ENCODE results near the gene PREX1.

PREX1 gene

DNA sequence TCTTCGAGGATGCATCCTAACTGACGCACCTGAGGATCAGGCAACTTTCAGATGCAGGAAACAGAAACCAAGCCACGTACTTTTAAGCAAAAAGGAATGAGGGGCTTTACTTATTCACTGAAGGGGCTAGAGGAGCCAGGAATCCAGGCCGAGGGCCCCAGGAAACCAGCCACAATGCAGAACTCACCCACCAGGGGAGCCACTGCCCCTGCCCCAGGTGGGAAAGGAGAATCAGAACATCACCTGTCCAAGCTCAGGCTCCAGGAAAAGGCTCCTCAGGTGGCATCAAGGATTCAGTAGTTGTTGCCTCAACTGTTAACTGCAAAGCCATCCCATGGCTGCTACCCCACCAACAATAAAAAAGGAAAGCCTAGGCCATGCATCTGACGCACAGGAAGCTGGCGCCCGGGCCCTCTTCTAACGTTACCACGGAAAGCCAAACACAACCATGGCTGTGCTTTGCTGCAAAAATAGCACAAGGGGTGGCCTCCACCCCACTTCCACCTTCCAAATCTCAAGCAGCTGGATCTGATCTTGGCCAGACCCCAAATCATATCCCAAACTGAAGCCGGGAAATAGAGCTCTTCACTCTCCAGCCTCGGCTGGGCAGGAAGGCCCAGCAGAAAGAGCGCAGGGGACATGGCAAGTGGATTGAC is 121.0 kb downstream of the PREX1 start:
- ChIA-PET CTCF (interaction anchor here (0.6 kb wide), 1 partner anchor 198 kb away, joined by 4 read pairs; no protein-coding TSS in a partner anchor), POLR2A (ENCODE audit: low non-redundant PET) (no interaction called here)
- DNase-seq (ENCODE audit: low spot score), result no peak
- no peak overlapping the region for H3K27ac ChIP-seq
- TF ChIP-seq, protein P1, sequence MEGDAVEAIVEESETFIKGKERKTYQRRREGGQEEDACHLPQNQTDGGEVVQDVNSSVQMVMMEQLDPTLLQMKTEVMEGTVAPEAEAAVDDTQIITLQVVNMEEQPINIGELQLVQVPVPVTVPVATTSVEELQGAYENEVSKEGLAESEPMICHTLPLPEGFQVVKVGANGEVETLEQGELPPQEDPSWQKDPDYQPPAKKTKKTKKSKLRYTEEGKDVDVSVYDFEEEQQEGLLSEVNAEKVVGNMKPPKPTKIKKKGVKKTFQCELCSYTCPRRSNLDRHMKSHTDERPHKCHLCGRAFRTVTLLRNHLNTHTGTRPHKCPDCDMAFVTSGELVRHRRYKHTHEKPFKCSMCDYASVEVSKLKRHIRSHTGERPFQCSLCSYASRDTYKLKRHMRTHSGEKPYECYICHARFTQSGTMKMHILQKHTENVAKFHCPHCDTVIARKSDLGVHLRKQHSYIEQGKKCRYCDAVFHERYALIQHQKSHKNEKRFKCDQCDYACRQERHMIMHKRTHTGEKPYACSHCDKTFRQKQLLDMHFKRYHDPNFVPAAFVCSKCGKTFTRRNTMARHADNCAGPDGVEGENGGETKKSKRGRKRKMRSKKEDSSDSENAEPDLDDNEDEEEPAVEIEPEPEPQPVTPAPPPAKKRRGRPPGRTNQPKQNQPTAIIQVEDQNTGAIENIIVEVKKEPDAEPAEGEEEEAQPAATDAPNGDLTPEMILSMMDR (conservative IDR thresholded peaks at IDR 0.05; ENCODE audit: low read depth), result no peak

- DNase-seq (ENCODE audit: low spot score), result no peak
- TF ChIP-seq, protein P1 (conservative IDR thresholded peaks at IDR 0.05; ENCODE audit: low read depth), result no peak
- ChIA-PET POLR2A (ENCODE audit: low non-redundant PET) (no interaction called here), CTCF (no interaction called here)
- no peak overlapping the region for H3K27ac ChIP-seq
These were observed 121.6 kb downstream of the PREX1 start for GRCh38 chr20:48706116-48706656.

DNA sequence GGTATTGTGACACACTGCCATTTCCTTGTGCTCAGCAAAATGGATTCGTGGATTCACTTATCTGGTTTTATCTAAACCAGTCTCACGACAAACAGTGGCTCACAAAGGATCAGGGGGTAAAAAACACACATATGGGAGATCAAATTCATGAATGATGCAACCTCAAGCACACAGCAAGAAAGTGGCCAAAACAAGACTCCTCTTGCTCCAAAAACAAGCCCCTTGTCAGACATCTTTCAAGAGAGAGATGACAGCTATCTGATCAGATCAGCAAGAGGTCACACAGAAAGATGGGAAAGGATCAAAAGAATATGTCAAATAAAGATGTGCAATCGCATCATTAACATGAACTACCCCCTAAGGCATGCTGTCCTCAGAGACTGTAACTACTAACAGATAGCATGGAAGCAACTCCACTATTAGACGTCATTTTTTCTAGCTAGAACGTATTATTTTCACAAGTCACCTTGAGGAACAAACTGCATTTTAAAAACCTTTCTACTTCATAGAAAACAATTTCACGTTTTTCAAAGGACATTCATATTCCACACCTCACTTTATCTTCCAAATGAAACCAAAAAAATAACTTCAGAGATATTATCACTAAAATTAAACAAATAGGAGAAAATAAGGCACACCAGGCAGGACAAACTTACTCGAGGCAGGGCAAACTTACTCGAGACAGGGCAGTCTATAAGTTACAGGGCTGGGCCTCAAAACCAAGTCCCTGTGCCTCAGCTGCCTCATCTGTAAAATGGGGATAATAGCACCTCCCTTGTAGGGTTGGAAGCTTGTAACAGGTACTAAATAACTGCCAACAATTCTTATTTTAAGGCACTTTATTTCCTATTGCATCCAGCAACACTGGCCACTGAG is 122.3 kb downstream of the PREX1 start:
- DNase-seq (ENCODE audit: low spot score), result no peak
- ChIA-PET CTCF (interaction anchor here (0.6 kb wide), 1 partner anchor 48 kb away, joined by 3 read pairs; no protein-coding TSS in a partner anchor), POLR2A (ENCODE audit: low non-redundant PET) (no interaction called here)
- TF ChIP-seq, protein P1 (conservative IDR thresholded peaks at IDR 0.05; ENCODE audit: low read depth), result no peak
- no peak overlapping the region for H3K27ac ChIP-seq

DNA sequence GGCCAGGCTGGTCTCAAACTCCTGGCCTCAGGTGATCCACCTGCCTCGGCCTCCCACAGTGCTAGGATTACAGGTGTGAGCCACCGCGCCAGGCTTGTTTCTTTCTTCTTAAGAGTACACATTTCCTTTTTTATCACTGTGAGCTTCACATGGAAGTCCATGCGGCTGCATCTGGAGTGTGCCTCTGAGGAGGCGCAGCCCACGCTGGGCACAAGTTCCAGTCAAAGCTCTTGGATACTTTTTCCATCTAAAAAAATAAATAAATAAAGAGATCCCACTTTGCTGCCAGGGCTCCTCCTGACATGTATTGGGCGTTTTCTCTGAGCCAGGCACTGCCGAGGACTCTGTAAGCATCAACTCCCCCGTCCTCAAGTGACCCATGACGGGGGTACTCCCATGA is 123.0 kb downstream of the PREX1 start:
- DNase-seq (ENCODE audit: low spot score), result no peak
- ChIA-PET POLR2A (ENCODE audit: low non-redundant PET) (no interaction called here), CTCF (interaction anchor here (0.6 to 0.7 kb wide), 2 partner anchors 47 to 163 kb away, joined by 3 read pairs; no protein-coding TSS in a partner anchor)
- no peak overlapping the region for H3K27ac ChIP-seq
- TF ChIP-seq, protein P1 (conservative IDR thresholded peaks at IDR 0.05; ENCODE audit: low read depth), result no peak

DNA sequence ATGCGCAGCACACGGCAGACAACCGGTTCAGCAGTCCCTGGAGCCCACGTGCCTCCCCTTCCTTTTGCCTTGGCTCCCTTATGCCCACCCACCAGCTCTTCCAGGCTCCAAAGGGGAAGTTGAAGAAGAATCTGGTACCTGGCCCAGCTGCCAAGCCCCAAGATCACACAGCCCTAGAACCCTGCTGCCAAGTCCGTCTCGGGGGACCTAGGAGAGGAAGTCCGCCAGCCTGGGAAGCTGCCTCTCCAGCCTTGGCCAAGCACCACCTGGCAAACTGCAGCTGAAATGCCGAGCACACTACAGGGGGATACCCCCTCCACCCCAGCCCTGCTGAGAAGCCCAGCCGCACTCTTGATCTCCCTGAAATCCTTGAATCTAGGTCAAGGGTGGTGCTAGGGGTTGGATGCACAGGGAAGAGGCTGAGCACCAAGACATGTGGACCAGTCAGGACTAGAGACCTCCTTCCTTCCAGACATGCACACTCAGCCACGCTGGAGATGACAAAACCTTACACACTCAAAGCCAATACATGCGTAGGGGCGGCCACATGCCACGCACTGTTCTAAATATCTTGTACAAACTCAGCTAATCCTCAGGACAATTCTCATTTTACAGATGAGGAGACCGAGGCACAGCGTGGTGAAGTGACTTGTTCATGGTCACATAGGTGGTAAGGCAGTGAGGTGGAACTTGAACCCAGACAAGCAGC is 124.1 kb downstream of the PREX1 start:
- H3K27ac ChIP-seq, result no peak overlapping the region
- CTCF ChIA-PET, result interaction anchor here (0.7 kb wide), 1 partner anchor 46 kb away, joined by 3 read pairs; no protein-coding TSS in a partner anchor
- DNase-seq (ENCODE audit: low spot score), result no peak
- POLR2A ChIA-PET (ENCODE audit: low non-redundant PET), result interaction anchor here (0.6 kb wide), 1 partner anchor 254 kb away, joined by 3 read pairs; no protein-coding TSS in a partner anchor
- TF ChIP-seq, protein P1 (conservative IDR thresholded peaks at IDR 0.05; ENCODE audit: low read depth), result no peak

- no peak for DNase-seq (ENCODE audit: low spot score)
- POLR2A ChIA-PET (ENCODE audit: low non-redundant PET), result interaction anchor here (0.6 kb wide), 1 partner anchor 255 kb away, joined by 3 read pairs; no protein-coding TSS in a partner anchor
These were observed 124.7 kb downstream of the PREX1 start for GRCh38 chr20:48703107-48703506.

More at GRCh38 chr20:48703107-48703506, 124.7 kb downstream of the PREX1 start:
- CTCF ChIA-PET, result interaction anchor here (0.7 kb wide), 1 partner anchor 46 kb away, joined by 3 read pairs; no protein-coding TSS in a partner anchor
- TF ChIP-seq, protein P1 (conservative IDR thresholded peaks at IDR 0.05; ENCODE audit: low read depth), result no peak
- no peak overlapping the region for H3K27ac ChIP-seq
